K562 (cell line): ENCODE results near the gene VEGFA.

Experiments
- CBX1 ChIP-seq: sonication (generic); IDR thresholded peaks from 2 replicates; pipeline ENCODE4 v1.6.1; 2016; ENCODE audit warnings: antibody characterized with exemption, low read depth, mild to moderate bottlenecking
- ESRRB ChIP-seq: fragments of 250-450 bp; sonication (Bioruptor Pico); IDR thresholded peaks from 2 replicates; pipeline ENCODE4 v1.5.0; 2020; ENCODE audit warnings: mild to moderate bottlenecking, moderate library complexity, borderline replicate concordance
- FOXM1 ChIP-seq, 2 experiments: fragments of 450-650 bp in 1 of 2; sonication (generic) in 1 of 2; formaldehyde crosslinking in 1 of 2; IDR thresholded peaks; 2 replicates each; pipeline versions ENCODE4 v1.6.1 to v1.9.0; 2017 to 2022; ENCODE audit warnings: low read depth in 2 of 2, mild to moderate bottlenecking in 2 of 2, missing genetic modification reagents in 1 of 2, moderate library complexity in 1 of 2
- TAF1 ChIP-seq: IDR thresholded peaks from 2 replicates; pipeline ENCODE4 v1.6.1; 2011; ENCODE audit warnings: mild to moderate bottlenecking, low read length, moderate library complexity; ENCODE audit not compliant: insufficient read depth, control insufficient read depth, severe bottlenecking; ENCODE audit errors: extremely low read depth
- YY1 ChIP-seq, 3 experiments: IDR thresholded peaks; 2 replicates each; pipeline ENCODE4 v1.6.1; 2011; ENCODE audit warnings: low read length in 2 of 3, mild to moderate bottlenecking in 2 of 3, moderate library complexity in 2 of 3, borderline replicate concordance in 1 of 3, control low read depth in 1 of 3, low read depth in 1 of 3; ENCODE audit not compliant: insufficient read depth in 3 of 3, insufficient replicate concordance in 2 of 3, control insufficient read depth in 1 of 3, insufficient read length in 1 of 3; ENCODE audit errors: extremely low read depth in 1 of 3
- TF ChIP-seq, protein P1 (sequence below): fragments of 200-800 bp; sonication (Bioruptor generic); IDR thresholded peaks from 2 replicates; pipeline ENCODE4 v1.6.1; 2017; ENCODE audit warnings: missing genetic modification characterization, missing compliant biosample characterization

DNA sequence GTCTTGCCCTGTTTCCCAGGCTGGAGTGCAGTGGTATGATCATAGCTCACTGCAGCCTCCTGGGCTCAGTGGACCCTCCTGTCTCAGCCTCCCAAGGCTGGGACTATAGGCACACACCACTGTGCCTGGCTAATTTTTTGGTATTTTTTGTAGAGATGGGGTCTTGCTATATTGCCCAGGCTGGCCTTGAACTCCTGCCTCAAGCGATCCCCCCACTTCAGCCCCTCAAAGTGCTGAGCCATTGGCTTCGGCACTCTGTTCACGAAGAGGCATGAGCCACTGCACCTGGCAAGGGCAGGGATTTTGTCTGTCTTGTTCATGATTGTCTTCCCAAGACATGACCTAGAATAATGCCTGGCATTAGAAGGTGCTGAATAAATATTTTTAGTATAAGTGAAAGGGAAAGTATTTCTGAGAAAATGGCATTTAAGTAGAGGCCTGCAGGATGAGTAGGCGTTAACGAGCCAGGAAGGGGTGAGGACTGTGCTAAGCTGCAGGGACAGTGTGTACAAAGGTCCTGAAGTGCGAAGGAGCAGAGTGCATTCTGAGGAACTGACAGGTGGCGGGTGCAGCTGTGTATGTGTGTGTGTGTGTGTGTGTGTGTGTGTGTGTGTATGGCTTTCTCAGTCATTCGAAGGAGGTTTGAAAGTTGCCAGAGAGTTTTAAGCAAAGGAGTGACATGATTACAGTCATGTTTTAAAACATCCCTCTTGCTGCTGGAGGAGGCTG, 43.0 kb downstream of the VEGFA start:
- no peak for TF ChIP-seq ESRRB (CRISPR knock-in tag)
- TF ChIP-seq TAF1: no peak
- no peak for TF ChIP-seq CBX1
- TF ChIP-seq FOXM1 (IDR thresholded peaks at IDR 0.05; ENCODE audit: low read depth): no peak
- no peak for TF ChIP-seq FOXM1 (CRISPR knock-in tag; IDR thresholded peaks at IDR 0.05; ENCODE audit: low read depth)
- TF ChIP-seq, protein P1, sequence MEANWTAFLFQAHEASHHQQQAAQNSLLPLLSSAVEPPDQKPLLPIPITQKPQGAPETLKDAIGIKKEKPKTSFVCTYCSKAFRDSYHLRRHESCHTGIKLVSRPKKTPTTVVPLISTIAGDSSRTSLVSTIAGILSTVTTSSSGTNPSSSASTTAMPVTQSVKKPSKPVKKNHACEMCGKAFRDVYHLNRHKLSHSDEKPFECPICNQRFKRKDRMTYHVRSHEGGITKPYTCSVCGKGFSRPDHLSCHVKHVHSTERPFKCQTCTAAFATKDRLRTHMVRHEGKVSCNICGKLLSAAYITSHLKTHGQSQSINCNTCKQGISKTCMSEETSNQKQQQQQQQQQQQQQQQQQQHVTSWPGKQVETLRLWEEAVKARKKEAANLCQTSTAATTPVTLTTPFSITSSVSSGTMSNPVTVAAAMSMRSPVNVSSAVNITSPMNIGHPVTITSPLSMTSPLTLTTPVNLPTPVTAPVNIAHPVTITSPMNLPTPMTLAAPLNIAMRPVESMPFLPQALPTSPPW (CRISPR knock-in tag): no peak
- no peak for TF ChIP-seq YY1 (IDR thresholded peaks at IDR 0.05; ENCODE audit: borderline replicate concordance in 1 of 3, control insufficient read depth in 1 of 3, extremely low read depth in 1 of 3, insufficient read depth in 3 of 3, insufficient read length in 1 of 3, insufficient replicate concordance in 2 of 3, low read depth in 1 of 3, low read length in 2 of 3)
